GM23338 (cell line): Measurements from ENCODE around the gene TJP1. TPM values are rescaled to one million over a fixed set of nuclear protein-coding genes. Genes with fewer than 3 reads are reported as not detected.

ENCODE experiments used
- ATAC-seq: fragments of 200-7000 bp; cut with Tn5 transposase; 3 replicates; pipeline ENCODE4 v1.9.1; 2020
- DNase-seq: peaks from one replicate; pipeline ENCODE4 v3.0.0-alpha.2; 2015; ENCODE audit warnings: low spot score
- H2AFZ ChIP-seq: fragments of 200-600 bp; sonication (generic); 2 replicates; pipeline ENCODE4 v1.8.0; 2016; ENCODE audit warnings: antibody characterized with exemption, mild to moderate bottlenecking, moderate library complexity
- H3F3A ChIP-seq: fragments of 200-600 bp; sonication (generic); replicated peaks from 2 replicates; pipeline ENCODE4 v1.8.0; 2017; ENCODE audit warnings: antibody characterized with exemption, mixed run types, low read depth
- H3K27ac ChIP-seq: fragments of 200-600 bp; sonication (generic); 2 replicates; pipeline ENCODE4 v1.6.1; 2016; ENCODE audit warnings: low read depth
- H3K27me3 ChIP-seq: fragments of 200-600 bp; sonication (generic); 2 replicates; pipeline ENCODE4 v1.8.0; 2016; ENCODE audit warnings: mild to moderate bottlenecking, mixed run types, moderate library complexity; ENCODE audit not compliant: insufficient read depth
- H3K36me3 ChIP-seq: fragments of 200-600 bp; sonication (generic); 2 replicates; pipeline ENCODE4 v1.8.0; 2016; ENCODE audit warnings: mild to moderate bottlenecking; ENCODE audit not compliant: insufficient read depth
- H3K4me1 ChIP-seq: fragments of 200-600 bp; sonication (generic); 2 replicates; pipeline ENCODE4 v1.8.0; 2016; ENCODE audit warnings: mild to moderate bottlenecking, moderate library complexity; ENCODE audit not compliant: insufficient read depth
- H3K4me2 ChIP-seq: fragments of 200-600 bp; sonication (generic); 2 replicates; pipeline ENCODE4 v1.7.1; 2017; ENCODE audit warnings: mixed run types
- H3K4me3 ChIP-seq: fragments of 200-600 bp; sonication (generic); 2 replicates; pipeline ENCODE4 v1.6.1; 2016; ENCODE audit warnings: mixed run types
- H3K79me2 ChIP-seq: fragments of 200-600 bp; sonication (generic); replicated peaks from 2 replicates; pipeline ENCODE4 v1.8.0; 2017; ENCODE audit warnings: mild to moderate bottlenecking; ENCODE audit not compliant: insufficient read depth
- H3K9me2 ChIP-seq: fragments of 200-600 bp; sonication (generic); 2 replicates; pipeline ENCODE4 v1.8.0; 2017; ENCODE audit not compliant: insufficient read depth
- H4K20me1 ChIP-seq: fragments of 200-600 bp; sonication (generic); replicated peaks from 2 replicates; pipeline ENCODE4 v1.8.0; 2017; ENCODE audit warnings: mild to moderate bottlenecking; ENCODE audit not compliant: insufficient read depth
- H3K27ac Mint-ChIP-seq: 2 replicates; pipeline ENCODE4 v1.8.0; 2020; ENCODE audit warnings: inconsistent platforms, mild to moderate bottlenecking, moderate library complexity, mixed read lengths
- H3K27me3 Mint-ChIP-seq: 3 replicates; pipeline ENCODE4 v1.8.0; 2022; ENCODE audit warnings: low read depth, mild to moderate bottlenecking, moderate library complexity, mixed read lengths, inconsistent platforms; ENCODE audit not compliant: insufficient read depth, poor library complexity
- H3K36me3 Mint-ChIP-seq: 3 replicates; pipeline ENCODE4 v1.8.0; 2021; ENCODE audit warnings: low read depth, mild to moderate bottlenecking, inconsistent platforms, moderate library complexity, mixed read lengths
- H3K4me1 Mint-ChIP-seq: 3 replicates; pipeline ENCODE4 v1.8.0; 2020; ENCODE audit warnings: mild to moderate bottlenecking, inconsistent platforms, mixed read lengths
- H3K4me3 Mint-ChIP-seq: 3 replicates; pipeline ENCODE4 v1.8.0; 2021; ENCODE audit warnings: moderate library complexity, mild to moderate bottlenecking, inconsistent platforms, mixed read lengths
- H3K9me3 Mint-ChIP-seq: 3 replicates; pipeline ENCODE4 v1.8.0; 2020; ENCODE audit warnings: moderate library complexity, mild to moderate bottlenecking, inconsistent platforms, mixed read lengths
- CREB1 ChIP-seq: fragments of 250-450 bp; sonication (Bioruptor Pico); IDR thresholded peaks from 2 replicates; pipeline ENCODE4 v1.5.0; 2020; ENCODE audit warnings: low read depth, mild to moderate bottlenecking, moderate library complexity
- EZH2 ChIP-seq: fragments of 200-600 bp; sonication (generic); IDR thresholded peaks from one replicate; pipeline ENCODE4 v1.8.0; 2017; ENCODE audit warnings: antibody characterized with exemption, mild to moderate bottlenecking, low read depth; ENCODE audit not compliant: unreplicated experiment
- EZH2phosphoT487 ChIP-seq: fragments of 200-600 bp; sonication (generic); IDR thresholded peaks from one replicate; pipeline ENCODE4 v1.8.1; 2018; ENCODE audit warnings: antibody characterized with exemption; ENCODE audit not compliant: unreplicated experiment
- JUNB ChIP-seq: IDR thresholded peaks from one replicate; pipeline ENCODE4 v1.6.1; 2016; ENCODE audit warnings: antibody characterized with exemption; ENCODE audit not compliant: unreplicated experiment
- NANOG ChIP-seq: IDR thresholded peaks from 2 replicates; pipeline ENCODE4 v1.6.1; 2016; ENCODE audit warnings: antibody characterized with exemption, borderline replicate concordance
- POLR2AphosphoS5 ChIP-seq: IDR thresholded peaks from 2 replicates; pipeline ENCODE4 v1.6.1; 2016; ENCODE audit warnings: antibody characterized with exemption, low read depth
- STAT1 ChIP-seq: IDR thresholded peaks from one replicate; pipeline ENCODE4 v1.6.1; 2016; ENCODE audit warnings: antibody characterized with exemption; ENCODE audit not compliant: unreplicated experiment
- ZNF114 ChIP-seq: fragments of 250-450 bp; sonication (Bioruptor Pico); IDR thresholded peaks from 2 replicates; pipeline ENCODE4 v1.5.0; 2020; ENCODE audit warnings: mild to moderate bottlenecking, moderate library complexity
- ZNF331 ChIP-seq: fragments of 250-450 bp; sonication (Bioruptor Pico); IDR thresholded peaks from 2 replicates; pipeline ENCODE4 v1.5.0; 2020; ENCODE audit warnings: low read depth, mild to moderate bottlenecking, moderate library complexity
- polyA plus RNA-seq: library from polyadenylated mRNA; unstranded; fragments of >200 nt; fragmentation: Nextera tagmentation; extraction: Ambion mirVana; gene quantifications from 2 replicates; pipeline ENCODE4 v1.2.1, GENCODE V29; 2016
- total RNA-seq: library from RNA; depleted of rRNA; stranded (reverse); fragments of >200 nt; shearing (Covaris generic); gene quantifications from 2 replicates; pipeline ENCODE4 v1.2.3, GENCODE V29; 2014
- TF ChIP-seq, protein P1 (sequence below), 2 experiments: fragments of 200-600 bp in 1 of 2; sonication (generic) in 1 of 2; conservative IDR thresholded peaks; 2 replicates each; pipeline versions ENCODE4 v1.5.1 to v1.6.1; 2016 to 2017; ENCODE audit warnings: antibody characterized with exemption in 2 of 2, low read depth in 2 of 2, mild to moderate bottlenecking in 2 of 2, moderate library complexity in 1 of 2
- TF ChIP-seq, protein P2 (sequence below): IDR thresholded peaks from 2 replicates; pipeline ENCODE4 v1.6.1; 2016; ENCODE audit warnings: antibody characterized with exemption
- TF ChIP-seq, protein P3 (sequence below): IDR thresholded peaks from one replicate; pipeline ENCODE4 v1.6.1; 2018; ENCODE audit warnings: antibody characterized with exemption; ENCODE audit not compliant: unreplicated experiment
- TF ChIP-seq, protein P4 (sequence below): fragments of 250-450 bp; sonication (Bioruptor Pico); IDR thresholded peaks from 2 replicates; pipeline ENCODE4 v1.5.0; 2020; ENCODE audit warnings: mild to moderate bottlenecking, moderate library complexity

TJP1 gene
- total and polyA plus RNA-seq, 2 experiments from 2014 or later = 76.2 to 116 TPM

DNA sequence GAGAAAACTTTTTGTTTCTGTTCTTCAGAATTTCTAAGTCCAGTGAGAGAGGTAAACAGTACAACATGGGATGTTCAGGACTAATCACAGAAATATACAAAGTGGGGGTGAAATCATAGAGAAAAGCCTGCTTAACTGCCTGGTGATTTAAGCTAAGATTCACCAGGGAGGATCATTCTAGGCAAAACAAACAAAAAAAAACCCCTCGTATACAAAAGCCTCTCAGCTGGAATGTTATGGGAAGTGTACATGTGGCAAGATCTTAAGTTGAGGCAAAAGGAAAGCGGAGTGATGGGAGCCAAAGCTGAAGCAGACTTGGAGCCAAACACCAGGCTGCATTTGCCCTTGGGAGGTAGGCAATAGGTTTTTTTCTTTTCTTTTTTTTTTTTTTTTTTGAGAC is 40.0 kb upstream of the TJP1 start:
- no peaks in the 10 kb centered on the region for H3K36me3 Mint-ChIP-seq
- H3K4me2 ChIP-seq = no peak overlapping the region
- no peak overlapping the region for H3K27ac Mint-ChIP-seq
- H3K9me3 Mint-ChIP-seq = no peaks in the 10 kb centered on the region
- peak overlapping the region; percentile 38; the same call in 1 of the 2 replicates for H2AFZ ChIP-seq
- no peaks in the 10 kb centered on the region for H3K9me2 ChIP-seq
- no peaks in the 10 kb centered on the region for H3F3A ChIP-seq
- H3K4me3 Mint-ChIP-seq = no peak overlapping the region
- TF ChIP-seq, protein P1, sequence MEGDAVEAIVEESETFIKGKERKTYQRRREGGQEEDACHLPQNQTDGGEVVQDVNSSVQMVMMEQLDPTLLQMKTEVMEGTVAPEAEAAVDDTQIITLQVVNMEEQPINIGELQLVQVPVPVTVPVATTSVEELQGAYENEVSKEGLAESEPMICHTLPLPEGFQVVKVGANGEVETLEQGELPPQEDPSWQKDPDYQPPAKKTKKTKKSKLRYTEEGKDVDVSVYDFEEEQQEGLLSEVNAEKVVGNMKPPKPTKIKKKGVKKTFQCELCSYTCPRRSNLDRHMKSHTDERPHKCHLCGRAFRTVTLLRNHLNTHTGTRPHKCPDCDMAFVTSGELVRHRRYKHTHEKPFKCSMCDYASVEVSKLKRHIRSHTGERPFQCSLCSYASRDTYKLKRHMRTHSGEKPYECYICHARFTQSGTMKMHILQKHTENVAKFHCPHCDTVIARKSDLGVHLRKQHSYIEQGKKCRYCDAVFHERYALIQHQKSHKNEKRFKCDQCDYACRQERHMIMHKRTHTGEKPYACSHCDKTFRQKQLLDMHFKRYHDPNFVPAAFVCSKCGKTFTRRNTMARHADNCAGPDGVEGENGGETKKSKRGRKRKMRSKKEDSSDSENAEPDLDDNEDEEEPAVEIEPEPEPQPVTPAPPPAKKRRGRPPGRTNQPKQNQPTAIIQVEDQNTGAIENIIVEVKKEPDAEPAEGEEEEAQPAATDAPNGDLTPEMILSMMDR (conservative IDR thresholded peaks at IDR 0.05; ENCODE audit: low read depth in 2 of 2) = no peak
- TF ChIP-seq NANOG (no peak), STAT1 (no peak), POLR2AphosphoS5 (no peak), ZNF114 (no peak), CREB1 (no peak), EZH2 (no peak), JUNB (no peak), ZNF331 (no peak), EZH2phosphoT487 (no peak)
- TF ChIP-seq, protein P2, sequence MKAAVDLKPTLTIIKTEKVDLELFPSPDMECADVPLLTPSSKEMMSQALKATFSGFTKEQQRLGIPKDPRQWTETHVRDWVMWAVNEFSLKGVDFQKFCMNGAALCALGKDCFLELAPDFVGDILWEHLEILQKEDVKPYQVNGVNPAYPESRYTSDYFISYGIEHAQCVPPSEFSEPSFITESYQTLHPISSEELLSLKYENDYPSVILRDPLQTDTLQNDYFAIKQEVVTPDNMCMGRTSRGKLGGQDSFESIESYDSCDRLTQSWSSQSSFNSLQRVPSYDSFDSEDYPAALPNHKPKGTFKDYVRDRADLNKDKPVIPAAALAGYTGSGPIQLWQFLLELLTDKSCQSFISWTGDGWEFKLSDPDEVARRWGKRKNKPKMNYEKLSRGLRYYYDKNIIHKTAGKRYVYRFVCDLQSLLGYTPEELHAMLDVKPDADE = no peak
- TF ChIP-seq, protein P3, sequence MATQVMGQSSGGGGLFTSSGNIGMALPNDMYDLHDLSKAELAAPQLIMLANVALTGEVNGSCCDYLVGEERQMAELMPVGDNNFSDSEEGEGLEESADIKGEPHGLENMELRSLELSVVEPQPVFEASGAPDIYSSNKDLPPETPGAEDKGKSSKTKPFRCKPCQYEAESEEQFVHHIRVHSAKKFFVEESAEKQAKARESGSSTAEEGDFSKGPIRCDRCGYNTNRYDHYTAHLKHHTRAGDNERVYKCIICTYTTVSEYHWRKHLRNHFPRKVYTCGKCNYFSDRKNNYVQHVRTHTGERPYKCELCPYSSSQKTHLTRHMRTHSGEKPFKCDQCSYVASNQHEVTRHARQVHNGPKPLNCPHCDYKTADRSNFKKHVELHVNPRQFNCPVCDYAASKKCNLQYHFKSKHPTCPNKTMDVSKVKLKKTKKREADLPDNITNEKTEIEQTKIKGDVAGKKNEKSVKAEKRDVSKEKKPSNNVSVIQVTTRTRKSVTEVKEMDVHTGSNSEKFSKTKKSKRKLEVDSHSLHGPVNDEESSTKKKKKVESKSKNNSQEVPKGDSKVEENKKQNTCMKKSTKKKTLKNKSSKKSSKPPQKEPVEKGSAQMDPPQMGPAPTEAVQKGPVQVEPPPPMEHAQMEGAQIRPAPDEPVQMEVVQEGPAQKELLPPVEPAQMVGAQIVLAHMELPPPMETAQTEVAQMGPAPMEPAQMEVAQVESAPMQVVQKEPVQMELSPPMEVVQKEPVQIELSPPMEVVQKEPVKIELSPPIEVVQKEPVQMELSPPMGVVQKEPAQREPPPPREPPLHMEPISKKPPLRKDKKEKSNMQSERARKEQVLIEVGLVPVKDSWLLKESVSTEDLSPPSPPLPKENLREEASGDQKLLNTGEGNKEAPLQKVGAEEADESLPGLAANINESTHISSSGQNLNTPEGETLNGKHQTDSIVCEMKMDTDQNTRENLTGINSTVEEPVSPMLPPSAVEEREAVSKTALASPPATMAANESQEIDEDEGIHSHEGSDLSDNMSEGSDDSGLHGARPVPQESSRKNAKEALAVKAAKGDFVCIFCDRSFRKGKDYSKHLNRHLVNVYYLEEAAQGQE = no peak
- TF ChIP-seq, protein P4, sequence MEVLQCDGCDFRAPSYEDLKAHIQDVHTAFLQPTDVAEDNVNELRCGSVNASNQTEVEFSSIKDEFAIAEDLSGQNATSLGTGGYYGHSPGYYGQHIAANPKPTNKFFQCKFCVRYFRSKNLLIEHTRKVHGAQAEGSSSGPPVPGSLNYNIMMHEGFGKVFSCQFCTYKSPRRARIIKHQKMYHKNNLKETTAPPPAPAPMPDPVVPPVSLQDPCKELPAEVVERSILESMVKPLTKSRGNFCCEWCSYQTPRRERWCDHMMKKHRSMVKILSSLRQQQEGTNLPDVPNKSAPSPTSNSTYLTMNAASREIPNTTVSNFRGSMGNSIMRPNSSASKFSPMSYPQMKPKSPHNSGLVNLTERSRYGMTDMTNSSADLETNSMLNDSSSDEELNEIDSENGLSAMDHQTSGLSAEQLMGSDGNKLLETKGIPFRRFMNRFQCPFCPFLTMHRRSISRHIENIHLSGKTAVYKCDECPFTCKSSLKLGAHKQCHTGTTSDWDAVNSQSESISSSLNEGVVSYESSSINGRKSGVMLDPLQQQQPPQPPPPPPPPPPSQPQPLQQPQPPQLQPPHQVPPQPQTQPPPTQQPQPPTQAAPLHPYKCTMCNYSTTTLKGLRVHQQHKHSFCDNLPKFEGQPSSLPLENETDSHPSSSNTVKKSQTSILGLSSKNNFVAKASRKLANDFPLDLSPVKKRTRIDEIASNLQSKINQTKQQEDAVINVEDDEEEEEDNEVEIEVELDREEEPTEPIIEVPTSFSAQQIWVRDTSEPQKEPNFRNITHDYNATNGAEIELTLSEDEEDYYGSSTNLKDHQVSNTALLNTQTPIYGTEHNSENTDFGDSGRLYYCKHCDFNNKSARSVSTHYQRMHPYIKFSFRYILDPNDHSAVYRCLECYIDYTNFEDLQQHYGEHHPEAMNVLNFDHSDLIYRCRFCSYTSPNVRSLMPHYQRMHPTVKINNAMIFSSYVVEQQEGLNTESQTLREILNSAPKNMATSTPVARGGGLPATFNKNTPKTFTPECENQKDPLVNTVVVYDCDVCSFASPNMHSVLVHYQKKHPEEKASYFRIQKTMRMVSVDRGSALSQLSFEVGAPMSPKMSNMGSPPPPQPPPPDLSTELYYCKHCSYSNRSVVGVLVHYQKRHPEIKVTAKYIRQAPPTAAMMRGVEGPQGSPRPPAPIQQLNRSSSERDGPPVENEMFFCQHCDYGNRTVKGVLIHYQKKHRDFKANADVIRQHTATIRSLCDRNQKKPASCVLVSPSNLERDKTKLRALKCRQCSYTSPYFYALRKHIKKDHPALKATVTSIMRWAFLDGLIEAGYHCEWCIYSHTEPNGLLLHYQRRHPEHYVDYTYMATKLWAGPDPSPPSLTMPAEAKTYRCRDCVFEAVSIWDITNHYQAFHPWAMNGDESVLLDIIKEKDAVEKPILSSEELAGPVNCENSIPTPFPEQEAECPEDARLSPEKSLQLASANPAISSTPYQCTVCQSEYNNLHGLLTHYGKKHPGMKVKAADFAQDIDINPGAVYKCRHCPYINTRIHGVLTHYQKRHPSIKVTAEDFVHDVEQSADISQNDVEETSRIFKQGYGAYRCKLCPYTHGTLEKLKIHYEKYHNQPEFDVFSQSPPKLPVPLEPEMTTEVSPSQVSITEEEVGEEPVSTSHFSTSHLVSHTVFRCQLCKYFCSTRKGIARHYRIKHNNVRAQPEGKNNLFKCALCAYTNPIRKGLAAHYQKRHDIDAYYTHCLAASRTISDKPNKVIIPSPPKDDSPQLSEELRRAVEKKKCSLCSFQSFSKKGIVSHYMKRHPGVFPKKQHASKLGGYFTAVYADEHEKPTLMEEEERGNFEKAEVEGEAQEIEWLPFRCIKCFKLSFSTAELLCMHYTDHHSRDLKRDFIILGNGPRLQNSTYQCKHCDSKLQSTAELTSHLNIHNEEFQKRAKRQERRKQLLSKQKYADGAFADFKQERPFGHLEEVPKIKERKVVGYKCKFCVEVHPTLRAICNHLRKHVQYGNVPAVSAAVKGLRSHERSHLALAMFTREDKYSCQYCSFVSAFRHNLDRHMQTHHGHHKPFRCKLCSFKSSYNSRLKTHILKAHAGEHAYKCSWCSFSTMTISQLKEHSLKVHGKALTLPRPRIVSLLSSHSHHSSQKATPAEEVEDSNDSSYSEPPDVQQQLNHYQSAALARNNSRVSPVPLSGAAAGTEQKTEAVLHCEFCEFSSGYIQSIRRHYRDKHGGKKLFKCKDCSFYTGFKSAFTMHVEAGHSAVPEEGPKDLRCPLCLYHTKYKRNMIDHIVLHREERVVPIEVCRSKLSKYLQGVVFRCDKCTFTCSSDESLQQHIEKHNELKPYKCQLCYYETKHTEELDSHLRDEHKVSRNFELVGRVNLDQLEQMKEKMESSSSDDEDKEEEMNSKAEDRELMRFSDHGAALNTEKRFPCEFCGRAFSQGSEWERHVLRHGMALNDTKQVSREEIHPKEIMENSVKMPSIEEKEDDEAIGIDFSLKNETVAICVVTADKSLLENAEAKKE = no peak
- no peak for ATAC-seq
- peaks cover 14% of the 10 kb centered on the region for H3K4me1 Mint-ChIP-seq
- no peaks in the 10 kb centered on the region for H3K36me3 ChIP-seq
- DNase-seq = no peak
- no peak overlapping the region for H3K27ac ChIP-seq
- no peaks in the 10 kb centered on the region for H3K27me3 ChIP-seq
- peaks cover 8% of the 10 kb centered on the region for H3K4me1 ChIP-seq
- H4K20me1 ChIP-seq = no peaks in the 10 kb centered on the region
- H3K27me3 Mint-ChIP-seq = peaks cover 2% of the 10 kb centered on the region
- no peaks in the 10 kb centered on the region for H3K79me2 ChIP-seq
- H3K4me3 ChIP-seq = no peak overlapping the region
